NCI-H1436 treated with DMSO at 0.1 percent for 48 hours (cell line): ENCODE measurements around the gene ELK4.

Experiments used
- DNase-seq: peaks from one replicate; lab custom pipeline; 2025; lab: John Stamatoyannopoulos, UW

The ELK4 gene

DNA sequence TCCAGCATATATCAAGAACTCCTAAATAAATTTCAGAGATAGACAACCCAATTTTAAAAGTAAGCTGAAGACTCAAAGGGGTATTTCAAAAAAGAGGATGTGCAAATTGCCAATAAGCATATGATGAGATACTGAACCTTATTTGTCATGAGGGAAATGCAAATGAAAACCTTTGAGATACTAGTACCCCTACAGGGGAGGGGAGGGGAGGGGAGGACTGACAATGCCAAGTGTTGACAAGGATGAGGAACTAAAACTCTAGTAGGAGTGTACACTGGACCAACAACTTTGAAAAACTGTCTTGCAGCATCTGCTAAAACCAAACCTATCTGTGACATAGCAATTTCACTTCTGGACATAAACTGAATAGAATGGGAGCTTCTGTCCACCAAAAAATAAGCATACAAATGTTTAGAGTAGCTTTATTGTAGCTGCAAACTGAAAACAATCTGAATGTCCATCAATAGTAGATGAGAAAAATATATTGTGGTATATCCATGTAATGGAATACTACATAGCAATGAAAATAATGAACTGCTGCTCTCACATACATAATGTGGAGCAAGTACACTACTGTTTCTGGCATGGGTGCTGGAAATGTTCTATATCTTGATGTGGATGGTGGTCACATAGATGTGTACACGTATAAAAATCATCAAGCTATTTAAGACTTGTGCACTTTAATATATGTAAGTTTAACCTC, 70.2 kb downstream of the ELK4 start:
- DNase-seq: no peak
